Endodermal cell (in vitro differentiated cells): ENCODE data around the gene MDFIC2. TPM values are rescaled to one million over a fixed set of nuclear protein-coding genes. Genes with fewer than 3 reads are reported as not detected.

ENCODE experiments used
- DNase-seq: peaks from one replicate; pipeline ENCODE4 v3.0.0-alpha.2; 2017
- H3K27ac ChIP-seq: 2 replicates; pipeline ENCODE4 v1.5.1; 2013; ENCODE audit warnings: mild to moderate bottlenecking, low read depth, low read length, moderate library complexity
- H3K27me3 ChIP-seq: 2 replicates; pipeline ENCODE4 v1.6.1; 2013; ENCODE audit warnings: mild to moderate bottlenecking, low read length, moderate library complexity; ENCODE audit not compliant: insufficient read depth, control insufficient read depth, poor library complexity, severe bottlenecking
- H3K36me3 ChIP-seq: 2 replicates; pipeline ENCODE4 v1.7.0; 2013; ENCODE audit warnings: mild to moderate bottlenecking, low read length, moderate library complexity; ENCODE audit not compliant: control insufficient read depth, insufficient read depth
- H3K4me1 ChIP-seq: one replicate; pipeline ENCODE4 v1.7.0; 2013; ENCODE audit warnings: low read length; ENCODE audit not compliant: control insufficient read depth, insufficient read depth
- H3K4me3 ChIP-seq: 2 replicates; pipeline ENCODE4 v1.5.1; 2013; ENCODE audit warnings: mild to moderate bottlenecking, low read length, moderate library complexity
- H3K9ac ChIP-seq: 2 replicates; pipeline ENCODE4 v1.6.1; 2013; ENCODE audit warnings: mild to moderate bottlenecking, low read length, moderate library complexity; ENCODE audit not compliant: poor library complexity, severe bottlenecking; ENCODE audit errors: extremely low read depth
- H3K9me3 ChIP-seq: 2 replicates; pipeline ENCODE4 v1.6.1; 2013; ENCODE audit warnings: mild to moderate bottlenecking, low read length, moderate library complexity; ENCODE audit not compliant: control insufficient read depth
- H3K27ac Mint-ChIP-seq: 2 replicates; pipeline ENCODE4 v1.8.0; 2020; ENCODE audit warnings: mixed read lengths
- H3K27me3 Mint-ChIP-seq: 2 replicates; pipeline ENCODE4 v1.8.0; 2021; ENCODE audit warnings: mild to moderate bottlenecking, mixed read lengths; ENCODE audit not compliant: insufficient read depth
- H3K36me3 Mint-ChIP-seq: 2 replicates; pipeline ENCODE4 v1.8.0; 2020; ENCODE audit warnings: low read depth, mixed read lengths
- H3K4me1 Mint-ChIP-seq: 2 replicates; pipeline ENCODE4 v1.8.0; 2020; ENCODE audit warnings: mixed read lengths
- H3K4me3 Mint-ChIP-seq: 2 replicates; pipeline ENCODE4 v1.8.0; 2020; ENCODE audit warnings: mild to moderate bottlenecking, moderate library complexity, mixed read lengths
- H3K9me3 Mint-ChIP-seq: 2 replicates; pipeline ENCODE4 v1.8.0; 2020; ENCODE audit warnings: mild to moderate bottlenecking, mixed read lengths
- WGBS, 2 experiments: methylation state at CpG; one replicate each; pipeline versions ENCODE4 v1.1.5 to v1.1.7; 2013; ENCODE audit warnings: missing lambda C conversion rate in 2 of 2, mixed read lengths in 1 of 2; ENCODE audit not compliant: insufficient coverage in 1 of 2, insufficient read length in 1 of 2; 5-methylcytosine and 5-hydroxymethylcytosine counted together
- total RNA-seq, 2 donors: library from RNA; stranded (reverse); fragmentation: NEBNext Ultra II Directional in 1 of 2; extraction: Animal tissue kit (Norgen Biotek cat#: 25700) in 1 of 2; gene quantifications; 2 replicates in 1 of 2; 3 replicates in 1 of 2; pipeline ENCODE4 v1.2.1, GENCODE V29; 2021
- TF ChIP-seq, protein P1 (sequence below): fragments of 200-600 bp; sonication (generic); conservative IDR thresholded peaks from 2 replicates; pipeline ENCODE4 v1.5.0; 2021; ENCODE audit warnings: antibody characterized with exemption, mild to moderate bottlenecking

Gene MDFIC2
- total RNA-seq, 2 donors from 2014 or later = not detected

DNA sequence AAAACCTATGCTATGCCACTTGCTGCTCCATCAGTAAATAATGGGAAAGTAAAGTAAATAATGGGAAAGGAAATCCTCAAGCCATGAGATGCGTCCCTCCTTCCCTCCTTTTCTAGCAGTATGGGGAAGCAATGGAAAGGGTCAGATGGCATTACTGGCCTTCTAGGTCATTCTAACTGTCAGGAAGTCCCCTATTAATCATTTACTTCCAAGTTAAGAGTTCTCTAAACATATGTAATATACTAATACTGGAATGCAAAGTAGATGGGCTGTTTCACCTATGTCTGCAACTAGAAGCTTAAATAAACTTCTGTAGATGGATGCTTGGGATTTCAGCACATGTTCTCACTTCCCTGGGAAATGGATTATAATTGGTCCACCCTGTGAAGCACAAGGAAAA is 55.9 kb downstream of the MDFIC2 start:
- 100% methylated on average over 1 of the region's 1 CpG; no CpG with 5 or more reads in 1 of the 2 experiments for WGBS, 2 experiments
- Histone ChIP-seq H3K9me3 (no peaks in the 10 kb centered on the region), H3K27me3 (no peaks in the 10 kb centered on the region), H3K4me1 (no peaks in the 10 kb centered on the region), H3K9ac (no peak overlapping the region), H3K4me3 (no peak overlapping the region), H3K36me3 (no peaks in the 10 kb centered on the region), H3K27ac (no peak overlapping the region)
- no peaks in the 10 kb centered on the region for H3K9me3 Mint-ChIP-seq
- no peak overlapping the region for H3K27ac Mint-ChIP-seq
- H3K4me1 Mint-ChIP-seq = peaks cover 2% of the 10 kb centered on the region
- no peaks in the 10 kb centered on the region for H3K27me3 Mint-ChIP-seq
- DNase-seq = no peak
- no peak overlapping the region for H3K4me3 Mint-ChIP-seq
- no peaks in the 10 kb centered on the region for H3K36me3 Mint-ChIP-seq
- TF ChIP-seq, protein P1, sequence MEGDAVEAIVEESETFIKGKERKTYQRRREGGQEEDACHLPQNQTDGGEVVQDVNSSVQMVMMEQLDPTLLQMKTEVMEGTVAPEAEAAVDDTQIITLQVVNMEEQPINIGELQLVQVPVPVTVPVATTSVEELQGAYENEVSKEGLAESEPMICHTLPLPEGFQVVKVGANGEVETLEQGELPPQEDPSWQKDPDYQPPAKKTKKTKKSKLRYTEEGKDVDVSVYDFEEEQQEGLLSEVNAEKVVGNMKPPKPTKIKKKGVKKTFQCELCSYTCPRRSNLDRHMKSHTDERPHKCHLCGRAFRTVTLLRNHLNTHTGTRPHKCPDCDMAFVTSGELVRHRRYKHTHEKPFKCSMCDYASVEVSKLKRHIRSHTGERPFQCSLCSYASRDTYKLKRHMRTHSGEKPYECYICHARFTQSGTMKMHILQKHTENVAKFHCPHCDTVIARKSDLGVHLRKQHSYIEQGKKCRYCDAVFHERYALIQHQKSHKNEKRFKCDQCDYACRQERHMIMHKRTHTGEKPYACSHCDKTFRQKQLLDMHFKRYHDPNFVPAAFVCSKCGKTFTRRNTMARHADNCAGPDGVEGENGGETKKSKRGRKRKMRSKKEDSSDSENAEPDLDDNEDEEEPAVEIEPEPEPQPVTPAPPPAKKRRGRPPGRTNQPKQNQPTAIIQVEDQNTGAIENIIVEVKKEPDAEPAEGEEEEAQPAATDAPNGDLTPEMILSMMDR = no peak

DNA sequence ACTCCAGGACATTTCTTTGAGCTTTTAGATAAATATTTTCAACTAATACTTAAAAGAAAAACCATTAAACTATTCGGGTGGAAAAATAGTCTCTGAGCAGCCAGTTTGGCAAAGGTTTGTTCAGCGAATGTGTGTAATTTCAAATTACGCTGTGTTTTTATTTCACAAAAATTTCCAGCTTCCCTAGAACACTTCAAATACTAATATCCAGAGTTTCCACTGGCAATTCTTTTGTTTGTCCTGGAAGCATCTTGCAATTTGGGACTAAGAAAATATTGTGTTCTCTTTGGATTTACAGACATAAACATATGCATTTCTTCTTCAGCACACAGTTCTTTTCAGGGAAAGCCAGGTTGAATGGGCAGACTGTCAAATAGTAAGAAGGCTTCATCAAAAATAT is 61.9 kb downstream of the MDFIC2 start:
- H3K4me3 ChIP-seq = no peak overlapping the region
- Mint-ChIP-seq H3K27me3 (no peaks in the 10 kb centered on the region), H3K36me3 (no peaks in the 10 kb centered on the region), H3K4me1 (no peaks in the 10 kb centered on the region), H3K9me3 (no peaks in the 10 kb centered on the region), H3K4me3 (no peak overlapping the region), H3K27ac (no peak overlapping the region)
- no peaks in the 10 kb centered on the region for H3K36me3 ChIP-seq
- H3K4me1 ChIP-seq = no peaks in the 10 kb centered on the region
- H3K9ac ChIP-seq = no peak overlapping the region
- DNase-seq = no peak
- TF ChIP-seq, protein P1 = no peak
- H3K27ac ChIP-seq = no peak overlapping the region
- H3K9me3 ChIP-seq = no peaks in the 10 kb centered on the region
- WGBS, 2 experiments = 83 to 84% methylated on average over 2 to 3 of the region's 3 CpGs
- H3K27me3 ChIP-seq = no peaks in the 10 kb centered on the region

DNA sequence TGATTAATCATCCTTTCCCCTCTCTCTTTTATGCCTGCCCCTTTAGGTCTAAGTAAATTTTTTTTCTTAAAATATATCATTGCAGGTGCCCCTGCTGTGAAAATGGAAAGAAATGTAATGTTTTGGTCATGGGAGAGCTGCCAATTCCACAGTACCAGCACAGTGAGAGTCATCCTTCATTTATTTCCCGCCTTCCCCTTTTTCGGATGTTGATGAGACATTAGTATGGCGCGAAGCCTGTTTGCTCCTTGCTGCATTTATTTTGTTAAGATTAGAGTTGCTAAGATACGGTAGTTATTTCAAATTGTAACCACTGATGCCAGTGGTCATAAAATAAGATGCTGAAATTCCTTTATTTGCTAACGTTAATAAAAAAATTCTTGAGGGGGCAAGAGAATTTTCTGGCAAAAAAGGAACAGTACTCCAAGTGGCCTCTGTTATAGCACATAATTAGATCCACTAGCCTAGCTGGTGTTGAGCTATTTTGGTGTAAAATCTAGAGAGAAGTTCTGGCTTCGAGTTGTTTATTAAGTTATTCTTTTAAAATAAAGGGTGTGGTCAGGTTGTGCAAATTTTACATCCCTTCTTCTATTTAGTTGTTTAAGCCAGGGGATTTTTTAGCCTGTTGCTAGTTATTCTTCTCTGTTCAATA is 62.8 kb downstream of the MDFIC2 start:
- 93 to 100% methylated on average over 6 to 7 of the region's 7 CpGs for WGBS, 2 experiments
- Mint-ChIP-seq H3K4me3 (no peak overlapping the region), H3K4me1 (no peaks in the 10 kb centered on the region), H3K9me3 (no peaks in the 10 kb centered on the region), H3K27me3 (no peaks in the 10 kb centered on the region), H3K36me3 (no peaks in the 10 kb centered on the region), H3K27ac (no peak overlapping the region)
- TF ChIP-seq, protein P1 = no peak
- H3K27ac ChIP-seq = no peak overlapping the region
- no peaks in the 10 kb centered on the region for H3K4me1 ChIP-seq
- H3K9me3 ChIP-seq = no peaks in the 10 kb centered on the region
- H3K9ac ChIP-seq = no peak overlapping the region
- no peaks in the 10 kb centered on the region for H3K36me3 ChIP-seq
- DNase-seq = no peak
- H3K4me3 ChIP-seq = no peak overlapping the region
- H3K27me3 ChIP-seq = no peaks in the 10 kb centered on the region
